Endometrium (tissue), 2 donors: Measurements from ENCODE around the gene IMMP2L.
"Not testable (repeated sequence)": the region's sequence is repeated elsewhere in the genome, so short reads cannot be mapped to it uniquely, and the experiment has no call there.

Experiments used
- FAIRE-seq: peaks from 2 replicates; lab custom pipeline; 2012; peaks lifted over from hg19 to GRCh38; lab: Jason Lieb, UNC
- donor health status: control.
- donor health status: control.

Gene IMMP2L

GRCh38 chr7:111459065-111459756 lies 103.1 kb downstream of the IMMP2L start:
- peak; percentile 23 for FAIRE-seq

DNA sequence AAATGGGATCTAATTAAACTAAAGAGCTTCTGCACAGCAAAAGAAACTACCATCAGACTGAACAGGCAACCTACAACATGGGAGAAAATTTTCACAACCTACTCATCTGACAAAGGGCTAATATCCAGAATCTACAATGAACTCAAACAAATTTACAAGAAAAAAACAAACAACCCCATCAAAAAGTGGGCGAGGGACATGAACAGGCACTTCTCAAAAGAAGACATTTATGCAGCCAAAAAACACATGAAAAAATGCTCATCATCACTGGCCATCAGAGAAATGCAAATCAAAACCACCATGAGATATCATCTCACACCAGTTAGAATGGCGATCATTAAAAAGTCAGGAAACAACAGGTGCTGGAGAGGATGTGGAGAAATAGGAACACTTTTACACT lies 111.6 kb downstream of the IMMP2L start:
- not testable (repeated sequence) for FAIRE-seq

- FAIRE-seq: not testable (repeated sequence)
Measured at GRCh38 chr7:111447502-111447901, 114.8 kb downstream of the IMMP2L start.

GRCh38 chr7:111439977-111440376 lies 122.3 kb downstream of the IMMP2L start:
- FAIRE-seq: no peak

DNA sequence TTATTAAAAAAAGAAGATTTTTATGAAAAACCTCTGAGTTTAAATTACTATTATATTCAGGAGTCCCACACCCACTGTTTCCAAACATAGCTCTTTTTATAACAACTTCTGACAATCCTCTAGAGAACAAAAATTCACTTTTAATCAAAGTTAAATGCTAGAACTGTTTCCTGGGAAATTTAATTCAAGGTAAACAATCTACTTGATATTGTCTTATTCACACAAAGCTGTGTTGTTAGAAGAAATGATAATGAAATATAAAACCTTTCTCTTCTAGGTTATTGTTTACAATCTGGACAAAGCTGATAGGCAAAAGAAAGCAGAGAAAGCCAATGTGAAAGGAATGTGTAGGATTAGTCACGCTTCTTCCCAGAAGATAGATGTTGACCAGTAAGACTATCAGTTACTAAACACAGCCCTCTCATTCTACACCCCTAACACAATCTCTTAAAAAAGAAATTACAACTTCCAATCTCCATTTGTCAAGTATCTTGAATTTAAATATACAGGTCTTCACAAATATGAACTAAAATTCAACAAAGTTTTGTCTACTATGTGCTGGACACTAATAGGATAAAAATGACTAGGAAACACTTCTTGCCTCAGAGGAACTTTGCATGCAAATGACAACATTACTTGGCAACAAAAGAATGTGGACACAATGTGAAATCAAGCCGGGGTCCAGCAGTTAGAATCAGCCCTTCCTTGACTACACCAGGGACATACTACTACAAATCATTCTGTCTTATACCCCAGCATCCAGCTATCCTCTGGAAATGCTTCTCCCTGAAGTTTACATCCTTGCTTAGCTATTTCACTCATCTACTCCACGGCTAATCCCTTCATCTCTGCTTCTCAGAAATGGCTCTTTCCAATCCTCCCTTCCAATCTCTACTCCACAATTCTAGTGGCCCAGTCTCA lies 123.7 kb downstream of the IMMP2L start:
- no peak for FAIRE-seq

DNA sequence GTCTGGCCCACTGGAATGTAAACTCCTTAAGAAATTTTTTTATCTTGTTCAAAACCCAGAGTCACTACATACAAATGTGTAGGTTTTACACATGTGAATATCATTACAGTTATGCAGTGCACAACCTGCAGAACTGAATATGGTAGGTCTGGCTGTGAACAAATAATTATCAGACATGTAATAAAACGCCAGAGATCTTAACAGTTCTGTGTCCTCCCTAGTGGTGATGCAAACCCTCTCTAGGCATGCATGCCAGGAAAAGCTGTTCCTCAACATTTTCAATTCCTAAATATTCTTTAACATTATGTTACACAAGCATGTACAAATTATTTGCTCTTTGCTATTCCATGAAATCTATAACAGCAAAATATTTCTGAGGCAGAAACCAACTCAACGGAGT lies 124.6 kb downstream of the IMMP2L start:
- no peak for FAIRE-seq

DNA sequence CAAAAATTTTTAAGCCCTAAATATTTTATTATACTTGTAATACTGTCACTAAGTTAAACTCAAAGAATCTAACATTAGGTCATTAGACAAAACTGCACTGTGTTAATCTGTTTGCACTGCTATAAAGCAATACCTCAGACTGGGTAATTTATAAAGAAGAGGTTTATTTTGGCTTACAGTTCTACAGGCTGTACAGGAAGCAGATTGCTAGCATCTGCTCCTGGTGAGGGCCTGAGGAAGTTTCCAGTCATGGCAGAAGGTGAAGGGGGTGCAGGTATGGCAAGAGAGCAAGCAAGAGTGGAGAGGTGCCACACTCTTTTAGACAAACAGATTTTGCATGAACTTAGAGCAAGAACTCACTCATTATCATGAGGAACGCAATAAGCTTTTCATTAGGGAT lies 125.7 kb downstream of the IMMP2L start:
- FAIRE-seq: no peak

GRCh38 chr7:111433426-111433825 lies 128.9 kb downstream of the IMMP2L start:
- no peak for FAIRE-seq

GRCh38 chr7:111429781-111430180 lies 132.5 kb downstream of the IMMP2L start:
- FAIRE-seq: no peak

- no peak for FAIRE-seq
Measured at GRCh38 chr7:111424768-111425167, 137.5 kb downstream of the IMMP2L start.

DNA sequence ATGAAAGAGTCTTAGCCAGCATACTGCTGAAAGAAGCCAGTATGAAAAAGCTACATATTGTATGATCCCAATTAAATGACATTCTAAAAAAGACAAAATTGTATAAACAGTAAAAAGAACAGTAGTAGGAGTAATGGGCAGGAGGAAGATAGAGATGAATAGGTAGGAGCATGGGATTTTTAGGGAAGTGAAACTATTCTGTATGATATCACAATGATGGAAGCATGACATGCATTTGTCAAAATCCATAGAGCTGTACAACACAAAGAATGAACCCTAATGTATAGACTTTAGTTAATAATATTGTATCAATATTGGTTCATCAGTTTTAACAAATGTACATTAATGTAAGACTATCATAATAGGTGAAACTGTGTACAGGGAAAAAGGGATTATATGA lies 147.9 kb downstream of the IMMP2L start:
- FAIRE-seq: no peak

DNA sequence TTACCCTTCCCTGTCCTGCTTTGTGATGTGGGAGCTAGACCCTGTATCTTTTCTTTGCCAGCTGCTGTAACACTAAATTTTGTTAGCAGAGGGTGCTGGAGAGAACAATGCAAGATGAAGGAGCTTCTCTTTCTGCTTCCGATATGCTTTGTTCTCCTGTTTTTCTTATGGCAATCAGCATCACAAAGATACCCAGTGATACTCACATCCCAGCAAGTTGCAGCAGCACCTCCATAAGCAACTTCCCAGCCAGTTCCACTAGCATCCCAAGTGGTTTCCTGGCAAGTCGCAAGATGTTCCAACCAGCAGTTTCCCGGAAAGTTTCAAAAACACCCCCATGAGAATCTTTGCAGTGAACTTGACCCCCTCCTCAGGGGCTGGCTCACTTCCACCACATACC lies 148.6 kb downstream of the IMMP2L start:
- FAIRE-seq: no peak

GRCh38 chr7:111410899-111411298 lies 151.4 kb downstream of the IMMP2L start:
- no peak for FAIRE-seq

DNA sequence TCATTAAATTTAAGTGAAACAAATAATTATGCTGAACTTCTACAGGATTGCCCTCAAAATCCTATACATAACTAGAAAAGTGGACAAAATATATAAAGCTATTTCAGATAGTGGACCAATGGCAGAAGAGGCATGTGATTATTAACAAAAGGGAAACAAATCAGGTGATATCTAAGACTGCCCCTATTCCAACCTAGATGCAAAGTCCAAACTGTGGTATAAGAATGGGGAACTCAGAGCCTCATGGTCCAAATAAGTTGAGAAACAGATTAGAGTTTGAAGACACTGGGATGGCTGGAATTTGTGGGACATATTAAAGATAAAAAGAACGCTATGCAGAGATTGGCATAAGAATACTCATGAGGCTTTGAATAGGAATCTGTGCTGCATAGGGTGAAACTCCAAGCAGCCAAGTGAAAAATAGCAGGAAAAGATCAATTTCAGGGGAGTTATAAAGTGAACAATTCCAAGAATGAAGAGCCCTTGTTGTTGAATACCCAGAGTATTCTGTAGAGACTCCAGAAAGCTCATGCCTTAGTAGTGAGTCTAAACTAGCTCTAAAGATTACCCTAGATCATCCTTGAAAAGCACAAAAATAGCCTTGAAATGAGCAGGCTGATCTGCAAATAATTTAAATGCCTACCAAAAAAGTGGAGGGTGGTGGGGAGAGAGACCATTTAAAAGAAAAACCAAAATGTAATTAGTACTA lies 152.4 kb downstream of the IMMP2L start:
- FAIRE-seq: no peak

DNA sequence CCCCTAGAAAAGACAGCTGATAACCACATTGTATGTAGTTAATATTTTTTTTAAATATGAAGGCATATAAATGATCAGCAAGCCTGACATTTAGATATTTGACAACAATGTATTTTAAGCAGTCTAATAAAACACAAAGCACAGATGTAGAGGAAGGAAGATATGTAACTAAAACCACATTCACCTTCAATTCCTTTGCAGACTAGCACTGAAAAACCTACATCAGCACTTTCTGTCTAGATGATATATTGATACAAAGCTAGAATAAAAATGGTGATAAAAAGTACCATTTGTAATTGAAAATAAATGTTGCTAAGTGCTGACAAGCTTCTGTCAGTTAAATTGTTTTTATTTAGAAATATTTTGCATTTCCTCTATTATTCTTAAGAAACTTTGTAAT lies 153.6 kb downstream of the IMMP2L start:
- peak; percentile 35 for FAIRE-seq

- no peak for FAIRE-seq
Measured at GRCh38 chr7:111407258-111407657, 155.0 kb downstream of the IMMP2L start.

DNA sequence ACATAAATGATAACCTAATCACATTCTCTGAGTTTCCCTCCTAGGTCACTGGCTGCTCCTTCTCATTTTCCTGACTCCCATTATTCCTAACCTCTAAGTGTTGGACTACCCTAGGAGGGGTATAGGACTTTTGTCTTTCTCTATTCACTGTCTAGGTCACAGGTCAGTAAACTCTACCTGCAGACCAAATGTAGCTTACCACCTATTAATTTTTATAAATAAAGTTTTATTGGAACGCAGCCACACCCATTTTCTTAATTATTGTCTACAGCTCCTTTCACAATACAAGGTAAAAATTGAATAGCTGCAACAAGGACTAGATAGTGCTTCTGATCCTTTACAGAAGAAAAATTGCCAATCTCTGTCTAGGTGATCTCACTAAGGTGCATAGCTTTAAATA lies 156.7 kb downstream of the IMMP2L start:
- no peak for FAIRE-seq

GRCh38 chr7:111401516-111401915 lies 160.8 kb downstream of the IMMP2L start:
- FAIRE-seq: no peak

GRCh38 chr7:111400088-111400487 lies 162.2 kb downstream of the IMMP2L start:
- no peak for FAIRE-seq

DNA sequence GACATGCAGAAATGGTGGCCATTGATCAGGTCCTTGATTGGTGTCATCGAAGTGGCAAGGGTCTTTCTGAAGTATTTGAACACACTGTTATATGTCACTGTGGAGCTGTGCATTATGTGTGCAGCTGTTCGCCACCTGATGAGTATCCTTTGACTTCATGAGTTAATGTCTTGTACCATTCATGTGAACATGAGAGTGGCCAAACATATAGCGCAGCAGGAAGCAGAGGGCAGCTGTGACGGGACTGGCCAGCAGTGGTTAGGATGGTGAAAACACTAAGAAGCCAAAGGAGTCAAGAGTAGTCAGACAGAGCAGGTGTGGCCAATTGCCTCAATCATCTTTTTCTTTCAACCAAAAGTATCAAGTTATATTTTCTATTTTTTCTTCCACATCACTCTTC lies 167.4 kb downstream of the IMMP2L start:
- FAIRE-seq: no peak

DNA sequence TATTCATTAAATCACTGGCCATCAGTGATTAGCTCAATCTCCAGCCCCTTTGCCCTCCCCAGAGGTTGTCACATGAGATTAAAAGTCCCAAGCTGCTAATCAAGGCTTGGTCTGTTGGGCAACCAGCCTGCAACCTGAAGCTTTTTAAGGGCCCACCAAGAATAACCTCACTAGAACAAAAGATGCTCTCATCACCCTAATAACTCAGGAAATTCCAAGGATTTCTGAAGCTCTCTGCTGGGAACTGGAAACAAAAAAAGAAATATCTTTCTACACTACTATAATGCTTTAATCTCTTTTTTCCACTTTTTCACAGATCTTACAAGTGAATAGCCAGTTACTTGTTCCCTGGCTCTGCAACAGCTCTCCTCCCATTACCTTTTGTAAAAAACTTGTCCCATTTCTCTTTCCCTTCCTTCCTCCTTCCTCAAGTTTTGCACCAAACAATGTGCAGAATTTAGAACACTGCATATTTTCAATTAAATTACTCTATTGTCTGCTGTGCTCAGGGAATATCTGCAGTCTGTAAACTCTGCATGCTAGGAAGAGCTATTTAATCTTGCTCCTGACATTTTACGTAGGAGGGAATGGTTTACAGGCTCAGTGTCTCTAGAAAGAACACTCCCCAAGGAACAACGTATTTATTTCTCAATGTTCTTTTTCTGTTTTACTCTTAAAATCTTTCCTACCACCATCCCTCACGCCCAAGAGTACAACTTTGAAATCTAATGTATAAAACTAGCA lies 169.1 kb downstream of the IMMP2L start:
- no peak for FAIRE-seq

DNA sequence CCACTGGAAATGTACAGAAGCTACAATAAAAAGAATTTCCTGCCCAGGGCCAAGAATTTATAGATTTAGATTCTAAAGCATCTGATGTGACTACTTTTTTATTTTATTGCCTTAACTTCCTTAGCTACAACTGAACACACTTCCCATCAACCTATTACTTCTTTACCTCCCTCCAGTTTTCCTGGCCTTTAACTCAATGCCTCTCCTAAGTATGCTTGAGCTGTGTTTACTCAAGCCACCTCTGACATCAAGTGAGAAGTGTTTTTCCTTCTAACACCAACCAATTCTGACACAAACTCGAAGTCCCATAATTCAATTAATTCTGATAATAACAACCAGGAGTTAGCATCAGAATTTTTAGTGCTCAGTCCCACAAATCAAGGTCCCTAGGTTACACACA lies 170.0 kb downstream of the IMMP2L start:
- FAIRE-seq: no peak
